Measurements from ENCODE around the gene GRHL3. TPM values are rescaled to one million over a fixed set of nuclear protein-coding genes. Genes with fewer than 3 reads are reported as not detected.

Gene GRHL3
- total RNA-seq, 4 donors from 2014 or later, result 77.6 to 179 (median 115) TPM

DNA sequence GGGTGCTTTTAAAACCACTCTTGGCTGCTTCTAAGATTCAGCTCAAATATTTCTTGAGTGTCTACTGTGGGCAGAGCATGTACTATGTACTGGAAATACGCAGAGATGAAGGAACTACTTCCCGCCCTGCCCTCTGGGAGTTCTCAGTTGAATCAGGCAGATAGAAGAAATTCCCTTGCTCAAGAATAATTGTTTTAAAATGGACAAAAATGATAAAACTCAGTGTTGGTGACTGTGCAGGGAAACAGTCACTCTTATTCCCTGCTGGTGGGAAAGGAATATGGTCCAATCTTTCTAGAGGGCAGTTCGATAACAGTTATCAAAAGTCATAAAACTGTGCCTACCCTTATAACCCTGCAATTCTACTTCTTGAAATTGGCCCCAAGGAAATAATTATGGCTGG, 16.9 kb upstream of the GRHL3 start:
- Histone ChIP-seq H3K4me3 (no peak overlapping the region), H3K4me1 (peaks cover 16 to 36% (median 20%) of the 10 kb centered on the region in 3 donors), H3K27ac (peak overlapping the region; percentile 60 to 81 (median 64)), H3K36me3 (no peaks in the 10 kb centered on the region), H3K9me3 (no peaks in the 10 kb centered on the region), H3K27me3 (no peaks in the 10 kb centered on the region)
- intact Hi-C loops (cut with DNase I), result no loop called here
- no peak for TF ChIP-seq POLR2A (IDR thresholded peaks at IDR 0.05)
- TF ChIP-seq, protein P1, sequence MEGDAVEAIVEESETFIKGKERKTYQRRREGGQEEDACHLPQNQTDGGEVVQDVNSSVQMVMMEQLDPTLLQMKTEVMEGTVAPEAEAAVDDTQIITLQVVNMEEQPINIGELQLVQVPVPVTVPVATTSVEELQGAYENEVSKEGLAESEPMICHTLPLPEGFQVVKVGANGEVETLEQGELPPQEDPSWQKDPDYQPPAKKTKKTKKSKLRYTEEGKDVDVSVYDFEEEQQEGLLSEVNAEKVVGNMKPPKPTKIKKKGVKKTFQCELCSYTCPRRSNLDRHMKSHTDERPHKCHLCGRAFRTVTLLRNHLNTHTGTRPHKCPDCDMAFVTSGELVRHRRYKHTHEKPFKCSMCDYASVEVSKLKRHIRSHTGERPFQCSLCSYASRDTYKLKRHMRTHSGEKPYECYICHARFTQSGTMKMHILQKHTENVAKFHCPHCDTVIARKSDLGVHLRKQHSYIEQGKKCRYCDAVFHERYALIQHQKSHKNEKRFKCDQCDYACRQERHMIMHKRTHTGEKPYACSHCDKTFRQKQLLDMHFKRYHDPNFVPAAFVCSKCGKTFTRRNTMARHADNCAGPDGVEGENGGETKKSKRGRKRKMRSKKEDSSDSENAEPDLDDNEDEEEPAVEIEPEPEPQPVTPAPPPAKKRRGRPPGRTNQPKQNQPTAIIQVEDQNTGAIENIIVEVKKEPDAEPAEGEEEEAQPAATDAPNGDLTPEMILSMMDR (IDR thresholded peaks at IDR 0.05), result no peak
- 67% methylated on average over 3 of the region's 3 CpGs for WGBS, 2 donors
- DNase-seq, result no peak

DNA sequence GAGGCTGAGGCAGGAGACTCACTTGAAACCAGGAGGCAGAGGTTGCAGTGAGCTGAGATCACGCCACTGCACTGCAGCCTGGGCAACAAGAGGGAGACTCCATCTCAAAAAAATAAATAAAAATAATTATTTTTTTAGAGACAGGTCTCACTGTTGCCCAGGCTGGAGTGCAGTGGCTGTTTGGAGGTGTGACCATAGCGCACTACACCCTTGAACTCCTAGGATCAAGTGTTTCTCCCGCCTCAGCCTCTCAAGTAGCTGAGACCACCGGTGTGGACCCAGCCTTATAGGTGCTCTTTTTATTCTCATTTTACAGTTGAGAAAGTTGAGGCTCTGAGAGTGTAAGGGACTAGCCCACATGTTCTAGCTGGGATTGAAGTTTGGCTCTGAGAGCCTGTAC, 15.6 kb upstream of the GRHL3 start:
- H3K4me1 ChIP-seq, result peaks cover 9 to 38% (median 17%) of the 10 kb centered on the region in 3 donors
- 91 to 95% methylated on average over 4 of the region's 4 CpGs for WGBS, 2 donors

DNA sequence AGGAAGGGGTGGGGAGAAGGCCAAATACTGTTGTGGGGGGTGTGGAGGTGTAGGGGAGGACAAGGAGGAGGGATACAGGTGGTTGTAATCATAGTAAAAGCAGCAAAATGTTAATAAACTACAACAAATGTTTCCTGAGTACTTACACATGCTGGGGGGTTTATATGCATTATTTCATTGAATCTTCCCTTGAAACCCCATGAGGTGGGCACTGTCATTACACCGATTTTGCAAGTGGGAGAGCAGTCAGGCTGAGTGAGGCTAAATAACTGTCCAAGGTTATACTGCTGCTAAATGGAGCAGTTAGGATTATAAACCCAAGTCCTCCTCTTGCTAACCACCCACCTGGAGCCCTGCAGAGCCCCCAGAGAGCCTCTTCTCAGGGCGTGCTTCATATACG, 14.4 kb upstream of the GRHL3 start:
- 88 to 94% methylated on average over 3 of the region's 3 CpGs for WGBS, 2 donors
- DNase-seq, result no peak
- Histone ChIP-seq H3K27me3 (no peaks in the 10 kb centered on the region), H3K36me3 (no peaks in the 10 kb centered on the region), H3K4me1 (peaks cover 9 to 47% (median 17%) of the 10 kb centered on the region in 3 donors), H3K4me3 (no peak overlapping the region), H3K9me3 (no peaks in the 10 kb centered on the region), H3K27ac (no peak overlapping the region)
- intact Hi-C loops (cut with DNase I), result no loop called here
- TF ChIP-seq, protein P1 (IDR thresholded peaks at IDR 0.05), result no peak
- TF ChIP-seq POLR2A (IDR thresholded peaks at IDR 0.05), result no peak

More for the DNA sequence above, 15.6 kb upstream of the GRHL3 start:
- intact Hi-C loops (cut with DNase I), result no loop called here
- DNase-seq, result no peak
- Histone ChIP-seq H3K27ac (no peak overlapping the region), H3K27me3 (no peaks in the 10 kb centered on the region), H3K9me3 (no peaks in the 10 kb centered on the region), H3K4me3 (no peak overlapping the region), H3K36me3 (no peaks in the 10 kb centered on the region)
- TF ChIP-seq, protein P1 (IDR thresholded peaks at IDR 0.05), result no peak
- no peak for TF ChIP-seq POLR2A (IDR thresholded peaks at IDR 0.05)

DNA sequence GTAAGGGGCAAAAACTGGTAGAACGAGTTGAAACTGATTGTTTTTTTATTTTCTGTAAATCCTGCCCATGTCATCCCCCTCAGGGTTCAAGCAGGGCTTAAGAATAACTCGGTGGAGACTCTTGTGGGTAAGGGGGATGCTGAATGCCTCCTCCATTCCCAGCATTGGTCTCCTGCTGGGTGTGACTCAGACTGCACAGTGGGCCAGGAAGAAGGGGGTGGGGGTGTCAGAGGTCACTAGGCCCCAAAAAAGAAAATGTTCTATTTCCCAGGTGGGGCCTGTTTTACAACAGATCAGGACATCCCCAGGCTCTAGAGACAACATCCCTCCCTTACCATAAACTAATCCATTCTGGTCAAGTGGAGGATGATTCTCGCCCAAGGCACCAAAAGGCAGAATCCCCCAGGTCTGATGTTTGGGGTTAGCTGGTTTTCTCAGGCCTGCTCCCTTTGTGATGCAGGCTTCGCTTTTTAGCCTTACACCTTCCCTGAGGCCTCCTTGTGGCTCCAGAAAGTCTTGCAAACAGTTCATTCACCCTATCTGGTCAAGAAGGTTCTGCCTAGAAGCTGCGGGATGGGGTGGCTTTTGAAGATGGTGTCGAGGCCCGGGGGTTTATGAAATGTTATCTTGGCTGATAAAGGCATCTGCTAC, 10.7 kb upstream of the GRHL3 start:
- H3K27ac ChIP-seq, result no peak overlapping the region
- no peaks in the 10 kb centered on the region for H3K9me3 ChIP-seq
- H3K4me3 ChIP-seq, result no peak overlapping the region
- peaks cover 8 to 46% (median 11%) of the 10 kb centered on the region in 3 donors for H3K4me1 ChIP-seq
- H3K27me3 ChIP-seq, result no peaks in the 10 kb centered on the region
- H3K36me3 ChIP-seq, result no peaks in the 10 kb centered on the region
- intact Hi-C loops (cut with DNase I), result no loop called here
- no peak for DNase-seq
- TF ChIP-seq, protein P1 (IDR thresholded peaks at IDR 0.05), result peak in 2 of 6 experiments; percentile 10 to 25
- TF ChIP-seq POLR2A (IDR thresholded peaks at IDR 0.05), result no peak
- WGBS, 2 donors, result 65 to 77% methylated on average over 7 of the region's 7 CpGs

DNA sequence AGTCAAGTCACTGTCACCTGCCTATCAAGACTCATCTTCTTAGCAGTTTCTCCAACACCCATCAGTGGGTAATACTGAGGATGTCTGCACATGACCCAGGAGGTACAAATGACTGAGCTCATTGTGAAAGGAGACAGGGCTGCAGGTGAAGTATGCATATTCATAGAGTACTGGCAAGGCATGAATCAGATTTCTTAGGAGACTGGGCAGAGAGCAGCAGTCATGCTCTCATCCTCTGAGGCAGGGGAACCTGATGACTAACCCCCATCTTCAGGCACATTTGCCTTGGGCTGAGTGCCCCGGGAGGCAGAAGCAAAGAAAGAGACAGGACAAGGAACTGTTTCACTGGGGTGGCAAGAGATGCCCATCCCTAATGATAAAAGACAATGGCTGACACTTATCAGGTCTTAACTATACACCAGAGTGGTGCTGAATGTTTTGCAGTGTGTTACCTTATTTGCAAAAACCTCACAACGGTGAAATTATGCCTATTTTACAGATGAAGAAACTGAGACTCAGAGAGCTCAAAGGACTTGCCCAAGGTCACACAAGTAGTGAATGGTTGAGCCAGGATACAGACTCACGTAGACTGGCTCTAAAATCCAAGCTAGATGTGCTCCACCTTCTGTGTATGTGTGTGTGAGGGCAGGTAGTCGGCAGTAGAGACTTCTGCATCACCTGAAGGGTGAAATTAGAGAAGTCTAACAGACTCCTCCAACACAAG, 9.2 kb upstream of the GRHL3 start:
- no peak overlapping the region for H3K4me3 ChIP-seq
- 77 to 79% methylated on average over 4 of the region's 4 CpGs for WGBS, 2 donors
- H3K27me3 ChIP-seq, result no peaks in the 10 kb centered on the region
- DNase-seq, result no peak
- H3K36me3 ChIP-seq, result no peaks in the 10 kb centered on the region
- TF ChIP-seq POLR2A (IDR thresholded peaks at IDR 0.05), result no peak
- TF ChIP-seq, protein P1 (IDR thresholded peaks at IDR 0.05), result no peak
- H3K9me3 ChIP-seq, result no peaks in the 10 kb centered on the region
- peak overlapping the region in 2 of 4 donors; percentile 22 to 73 for H3K27ac ChIP-seq
- intact Hi-C loops (cut with DNase I), result no loop called here
- H3K4me1 ChIP-seq, result peaks cover 8 to 50% (median 11%) of the 10 kb centered on the region in 3 donors
